ENCODE data around the gene SGCA. TPM values are rescaled to one million over a fixed set of nuclear protein-coding genes. Genes with fewer than 3 reads are reported as not detected.

Gene SGCA
- total RNA-seq, 2 experiments from 2014 or later = not detected

GRCh38 chr17:50168319-50168718 is 2.5 kb downstream of the SGCA start:
- Mint-ChIP-seq H3K36me3 (ENCODE audit: low read depth) (no peaks in the 10 kb centered on the region), H3K9me3 (no peaks in the 10 kb centered on the region), H3K27me3 (no peaks in the 10 kb centered on the region), H3K27ac (peak overlapping the region; percentile 58), H3K4me1 (ENCODE audit: low read depth) (peaks cover 18% of the 10 kb centered on the region), H3K4me3 (no peak overlapping the region)
- Histone ChIP-seq H3K9me3 (ENCODE audit: control insufficient read depth in 1 of 2, insufficient read depth in 1 of 2, low read length in 2 of 2) (no peaks in the 10 kb centered on the region), H3K4me1 (ENCODE audit: insufficient read depth, low read length) (peaks cover 18% of the 10 kb centered on the region), H3K36me3 (ENCODE audit: insufficient read depth, low read length) (no peaks in the 10 kb centered on the region), H3K27me3 (ENCODE audit: control insufficient read depth in 1 of 2, insufficient read depth in 2 of 2, low read length in 2 of 2) (no peaks in the 10 kb centered on the region), H3K4me3 (ENCODE audit: low read length) (no peak overlapping the region), H3K27ac (ENCODE audit: low read depth in 1 of 2, low read length in 2 of 2) (no peak overlapping the region)
- ChIA-PET CTCF (interaction anchor here (1.9 kb wide), 1 partner anchor 74 kb away, joined by 6 read pairs; the partner anchor contains the start of gene PDK2), POLR2A (no interaction called here)
- intact Hi-C loops (cut with DNase I, micrococcal nuclease) = loop anchor here in 1 of 2 experiments (5.0 kb wide), 1 partner anchor 36 kb away; the partner anchor contains the start of gene SAMD14
- no peak for DNase-seq
- ATAC-seq (ENCODE audit: poor library complexity) = no peak
- TF ChIP-seq CTCF (IDR thresholded peaks at IDR 0.05) = no peak

- POLR2A ChIA-PET = interaction anchor here (0.7 to 0.9 kb wide), 3 partner anchors 32 to 103 kb away, joined by 3 to 4 read pairs (median 3); partner anchors contain the start of genes COL1A1 and PDK2
- H3K4me3 Mint-ChIP-seq = peak overlapping the region; percentile 63
Observed at GRCh38 chr17:50169121-50169764, 3.4 kb downstream of the SGCA start.

More at GRCh38 chr17:50169121-50169764, 3.4 kb downstream of the SGCA start:
- Histone ChIP-seq H3K4me1 (ENCODE audit: insufficient read depth, low read length) (peaks cover 18% of the 10 kb centered on the region), H3K9me3 (ENCODE audit: control insufficient read depth in 1 of 2, insufficient read depth in 1 of 2, low read length in 2 of 2) (no peaks in the 10 kb centered on the region), H3K36me3 (ENCODE audit: insufficient read depth, low read length) (no peaks in the 10 kb centered on the region), H3K4me3 (ENCODE audit: low read length) (peak overlapping the region; percentile 26), H3K27me3 (ENCODE audit: control insufficient read depth in 1 of 2, insufficient read depth in 2 of 2, low read length in 2 of 2) (no peaks in the 10 kb centered on the region), H3K27ac (ENCODE audit: low read depth in 1 of 2, low read length in 2 of 2) (no peak overlapping the region)
- H3K36me3 Mint-ChIP-seq (ENCODE audit: low read depth) = no peaks in the 10 kb centered on the region
- peaks cover 12% of the 10 kb centered on the region for H3K4me1 Mint-ChIP-seq (ENCODE audit: low read depth)
- intact Hi-C loops (cut with DNase I, micrococcal nuclease) = loop anchor here in 1 of 2 experiments (5.0 kb wide), 1 partner anchor 37 kb away; the partner anchor contains the start of gene SAMD14
- peak overlapping the region; percentile 58 for H3K27ac Mint-ChIP-seq
- no peaks in the 10 kb centered on the region for H3K9me3 Mint-ChIP-seq
- peak; percentile 30 for TF ChIP-seq CTCF (IDR thresholded peaks at IDR 0.05)
- no peaks in the 10 kb centered on the region for H3K27me3 Mint-ChIP-seq
- CTCF ChIA-PET = interaction anchor here (0.6 to 1.9 kb wide), 15 partner anchors 8 to 129 kb away, joined by 3 to 8 read pairs (median 5); partner anchors contain the start of genes PDK2 and TMEM92
- peak; percentile 88 for ATAC-seq (ENCODE audit: poor library complexity)
- DNase-seq = peak; percentile 32 to 84 (median 56)

Measured in CD4-positive, alpha-beta T cell (primary cell).